Thoracic aorta (tissue), 2 donors: ENCODE results near the gene CMIP. TPM values are rescaled to one million over a fixed set of nuclear protein-coding genes. Genes with fewer than 3 reads are reported as not detected.

Source experiments
- ATAC-seq: fragments of 150-250 bp; one replicate; pipeline ENCODE4 v1.8.0; 2017; ENCODE audit warnings: low read depth; ENCODE audit not compliant: insufficient number of reproducible peaks, low FRiP score
- DNase-seq: peaks from one replicate; pipeline ENCODE4 v3.0.0-alpha.2; 2020; ENCODE audit warnings: low spot score
- H3K27ac ChIP-seq, 2 donors: fragments of 200-600 bp; sonication (generic); 1 replicate in 1 of 2; 2 replicates in 1 of 2; pipeline ENCODE4 v1.5.1; 2016; ENCODE audit warnings: mild to moderate bottlenecking in 2 of 2, moderate library complexity in 2 of 2
- H3K27me3 ChIP-seq: fragments of 200-600 bp; sonication (generic); replicated peaks from 2 replicates; pipeline ENCODE4 v1.6.0; 2016; ENCODE audit warnings: mild to moderate bottlenecking; ENCODE audit not compliant: insufficient read depth
- H3K36me3 ChIP-seq: fragments of 200-600 bp; sonication (generic); one replicate; pipeline ENCODE4 v1.5.1; 2016
- H3K4me1 ChIP-seq, 2 donors: fragments of 200-600 bp; sonication (generic); 1 replicate in 1 of 2; 2 replicates in 1 of 2; pipeline versions ENCODE4 v1.5.1 to v1.6.0; 2016; ENCODE audit warnings: low read depth in 2 of 2, mild to moderate bottlenecking in 1 of 2; ENCODE audit not compliant: control insufficient read depth in 1 of 2
- H3K4me3 ChIP-seq: fragments of 200-600 bp; sonication (generic); 2 replicates; pipeline ENCODE4 v1.5.1; 2016; ENCODE audit warnings: mild to moderate bottlenecking
- H3K9me3 ChIP-seq: fragments of 200-600 bp; sonication (generic); 2 replicates; pipeline ENCODE4 v1.5.1; 2016
- total RNA-seq, 2 donors: library from RNA; depleted of rRNA; stranded (reverse); fragments of >200 nt; gene quantifications; one replicate each; pipeline versions ENCODE4 v1.1.0 to v1.2.3, GENCODE V29; 2016
- TF ChIP-seq, protein P1 (sequence below): fragments of 200-600 bp; sonication (generic); IDR thresholded peaks from one replicate; pipeline ENCODE4 v1.5.1; 2019; ENCODE audit warnings: antibody characterized with exemption

Gene CMIP
- total RNA-seq, 2 donors from 2014 or later = 20.8 to 46.8 TPM

DNA sequence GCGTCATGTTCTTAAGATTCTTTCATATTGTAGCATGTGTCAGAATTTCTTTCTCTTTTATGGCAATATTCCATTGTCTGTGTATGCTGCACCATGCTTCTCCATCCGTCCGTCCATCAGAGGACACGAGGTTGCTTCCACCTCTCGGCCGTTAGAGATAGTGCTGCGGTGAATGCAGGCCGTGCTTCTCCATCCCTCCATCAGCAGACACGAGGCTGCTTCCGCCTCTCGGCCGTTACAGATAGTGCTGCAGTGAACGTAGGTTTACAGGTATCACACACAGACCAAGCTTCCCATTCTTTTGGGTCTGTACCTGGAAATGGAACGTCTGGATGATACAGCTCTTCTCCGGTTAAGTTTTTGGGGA lies 113.5 kb downstream of the CMIP start:
- Histone ChIP-seq H3K4me3 (no peak overlapping the region), H3K27me3 (no peaks in the 10 kb centered on the region), H3K9me3 (no peaks in the 10 kb centered on the region), H3K27ac (no peak overlapping the region), H3K4me1 (peaks cover 7 to 10% of the 10 kb centered on the region in 2 donors), H3K36me3 (no peaks in the 10 kb centered on the region)
- TF ChIP-seq, protein P1, sequence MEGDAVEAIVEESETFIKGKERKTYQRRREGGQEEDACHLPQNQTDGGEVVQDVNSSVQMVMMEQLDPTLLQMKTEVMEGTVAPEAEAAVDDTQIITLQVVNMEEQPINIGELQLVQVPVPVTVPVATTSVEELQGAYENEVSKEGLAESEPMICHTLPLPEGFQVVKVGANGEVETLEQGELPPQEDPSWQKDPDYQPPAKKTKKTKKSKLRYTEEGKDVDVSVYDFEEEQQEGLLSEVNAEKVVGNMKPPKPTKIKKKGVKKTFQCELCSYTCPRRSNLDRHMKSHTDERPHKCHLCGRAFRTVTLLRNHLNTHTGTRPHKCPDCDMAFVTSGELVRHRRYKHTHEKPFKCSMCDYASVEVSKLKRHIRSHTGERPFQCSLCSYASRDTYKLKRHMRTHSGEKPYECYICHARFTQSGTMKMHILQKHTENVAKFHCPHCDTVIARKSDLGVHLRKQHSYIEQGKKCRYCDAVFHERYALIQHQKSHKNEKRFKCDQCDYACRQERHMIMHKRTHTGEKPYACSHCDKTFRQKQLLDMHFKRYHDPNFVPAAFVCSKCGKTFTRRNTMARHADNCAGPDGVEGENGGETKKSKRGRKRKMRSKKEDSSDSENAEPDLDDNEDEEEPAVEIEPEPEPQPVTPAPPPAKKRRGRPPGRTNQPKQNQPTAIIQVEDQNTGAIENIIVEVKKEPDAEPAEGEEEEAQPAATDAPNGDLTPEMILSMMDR = no peak
- ATAC-seq = no peak
- no peak for DNase-seq

- H3K36me3 ChIP-seq = no peaks in the 10 kb centered on the region
- no peaks in the 10 kb centered on the region for H3K27me3 ChIP-seq
- no peak overlapping the region for H3K27ac ChIP-seq
- TF ChIP-seq, protein P1 = no peak
- ATAC-seq = no peak
- no peaks in the 10 kb centered on the region for H3K9me3 ChIP-seq
- DNase-seq = no peak
- peaks cover 3 to 5% of the 10 kb centered on the region in 2 donors for H3K4me1 ChIP-seq
- H3K4me3 ChIP-seq = no peak overlapping the region
These were observed 114.0 kb downstream of the CMIP start for GRCh38 chr16:81558444-81559175.

DNA sequence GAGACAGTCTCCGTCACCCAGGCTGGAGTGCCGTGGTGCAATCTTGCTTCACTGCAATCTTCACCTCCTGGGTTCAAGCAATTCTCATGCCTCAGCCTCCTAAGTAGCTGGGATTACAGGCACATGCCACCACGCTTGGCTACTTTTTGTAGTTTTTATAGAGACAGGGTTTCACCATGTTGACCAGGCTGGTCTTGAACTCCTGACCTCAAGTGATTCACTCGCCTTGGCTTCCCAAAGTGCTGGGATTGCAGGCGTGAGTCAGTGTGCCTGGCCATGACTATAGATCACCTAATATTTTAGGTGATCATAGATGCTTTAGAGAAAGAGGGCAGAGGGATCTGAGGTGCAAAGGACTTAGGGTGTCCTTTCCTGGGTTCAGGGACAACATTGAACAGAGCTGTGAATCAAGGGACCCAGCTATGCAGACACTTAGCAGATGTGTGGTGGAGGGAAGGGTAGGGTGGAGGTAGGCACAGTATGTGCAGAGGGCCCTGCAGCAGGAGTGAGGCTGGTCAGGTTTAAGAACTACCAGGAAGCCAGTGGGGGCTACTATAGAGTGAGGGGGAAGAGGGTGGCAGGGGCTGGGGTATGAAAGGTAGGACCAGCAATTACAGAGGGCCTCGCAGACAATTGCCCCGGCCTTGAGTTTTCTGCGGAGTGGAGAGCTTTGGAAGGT lies 116.5 kb downstream of the CMIP start:
- Histone ChIP-seq H3K36me3 (no peaks in the 10 kb centered on the region), H3K27me3 (no peaks in the 10 kb centered on the region), H3K4me3 (no peak overlapping the region), H3K4me1 (no peaks in the 10 kb centered on the region), H3K27ac (no peak overlapping the region), H3K9me3 (no peaks in the 10 kb centered on the region)
- TF ChIP-seq, protein P1 = no peak
- ATAC-seq (no peak), DNase-seq (no peak)

DNA sequence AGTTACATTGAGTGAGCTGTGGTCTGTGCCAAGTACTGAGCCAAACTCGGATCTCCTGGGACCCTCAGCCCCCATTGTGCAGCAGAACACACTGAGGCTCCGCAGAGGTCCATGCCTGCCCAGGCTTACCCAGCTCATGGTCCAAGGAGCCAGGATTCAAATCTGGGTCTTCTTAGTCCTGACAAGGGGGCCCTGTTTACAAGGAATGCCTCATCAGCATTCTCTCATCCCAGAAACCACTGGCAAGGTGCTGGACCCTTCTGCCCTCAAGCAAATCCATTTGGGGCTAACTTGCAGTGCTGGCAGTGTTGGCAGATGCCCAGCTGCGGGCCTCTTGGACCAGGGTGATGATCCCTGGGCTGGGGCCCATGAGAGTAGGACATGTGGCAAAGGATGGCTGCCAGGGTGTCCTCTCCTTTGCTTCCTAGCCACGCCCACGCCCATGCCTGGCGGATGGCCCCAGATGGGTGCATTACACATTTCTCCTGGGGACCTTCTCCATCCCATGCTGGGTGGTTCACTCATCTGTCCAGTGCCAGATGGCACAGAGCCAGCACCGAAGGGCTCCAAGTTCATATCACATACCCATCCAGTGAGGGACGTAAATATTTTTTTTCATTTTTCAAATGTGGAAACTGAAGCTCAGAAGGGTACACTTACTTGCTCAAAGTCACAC lies 117.7 kb downstream of the CMIP start:
- Histone ChIP-seq H3K4me3 (no peak overlapping the region), H3K27me3 (no peaks in the 10 kb centered on the region), H3K9me3 (no peaks in the 10 kb centered on the region), H3K4me1 (no peaks in the 10 kb centered on the region), H3K27ac (no peak overlapping the region), H3K36me3 (no peaks in the 10 kb centered on the region)
- ATAC-seq = no peak
- TF ChIP-seq, protein P1 = no peak
- no peak for DNase-seq

DNA sequence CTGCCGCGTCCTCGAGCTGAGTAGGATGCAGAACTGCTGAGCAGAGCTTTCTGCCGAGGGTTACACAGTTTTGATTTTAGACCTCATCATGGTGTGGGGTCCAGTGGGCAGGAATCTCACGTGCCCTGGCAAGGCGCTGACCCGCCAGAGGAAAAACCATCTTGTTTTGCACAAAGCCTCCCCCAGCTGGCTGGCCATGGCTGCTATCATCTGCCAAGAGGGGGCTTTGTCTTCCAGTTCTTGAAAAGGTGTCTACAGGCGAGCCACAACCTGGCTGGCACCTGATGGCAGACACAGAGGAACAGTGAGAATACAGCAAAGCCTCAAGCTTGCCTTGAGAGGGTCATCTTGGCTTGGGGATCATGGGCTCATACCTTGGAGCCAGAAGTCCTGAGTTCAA lies 118.3 kb downstream of the CMIP start:
- H3K36me3 ChIP-seq = no peaks in the 10 kb centered on the region
- no peaks in the 10 kb centered on the region for H3K27me3 ChIP-seq
- DNase-seq (no peak), ATAC-seq (no peak)
- peaks cover 0 to under 1% of the 10 kb centered on the region in 2 donors for H3K4me1 ChIP-seq
- no peak overlapping the region for H3K27ac ChIP-seq
- no peak overlapping the region for H3K4me3 ChIP-seq
- no peaks in the 10 kb centered on the region for H3K9me3 ChIP-seq
- TF ChIP-seq, protein P1 = no peak
